Measurements from ENCODE around the gene ADAMTSL1. TPM values are rescaled to one million over a fixed set of nuclear protein-coding genes. Genes with fewer than 3 reads are reported as not detected.

Gene ADAMTSL1
- total RNA-seq, 1 experiment from 2014 or later = not detected

GRCh38 chr9:18479405-18479804 is 5.5 kb downstream of the ADAMTSL1 start:
- intact Hi-C loops (cut with micrococcal nuclease; ENCODE audit: unreplicated experiment) = no loop called here
- DNase-seq (ENCODE audit: low read depth, low spot score) (no peak), ATAC-seq (no peak)
- in situ Hi-C loops (cut with HindIII; ENCODE audit: low pct_unique_long_range_greater_than_20kb, low sequenced_read_pairs) = no loop called here
- no peak overlapping the region for H3K4me3 ChIP-seq (ENCODE audit: low read depth in 2 of 2, low read length in 2 of 2)
- H3K9me3 ChIP-seq (ENCODE audit: control insufficient read depth, insufficient read depth, low read depth, low read length) = no peaks in the 10 kb centered on the region
- H3K36me3 ChIP-seq (ENCODE audit: control insufficient read depth, insufficient read depth, low read length) = no peaks in the 10 kb centered on the region
- no peaks in the 10 kb centered on the region for H3K4me1 ChIP-seq (ENCODE audit: control insufficient read depth, insufficient read depth, low read length)
- no peaks in the 10 kb centered on the region for H3K27me3 ChIP-seq (ENCODE audit: control insufficient read depth, insufficient read depth, low read length)
- BruUV-seq (replicated peaks) = no TSS peak
- TF ChIP-seq SIN3A (IDR thresholded peaks at IDR 0.05; ENCODE audit: borderline replicate concordance, insufficient read depth, low read depth, low read length) (no peak), POLR2AphosphoS5 (IDR thresholded peaks at IDR 0.05; ENCODE audit: low read depth, low read length) (no peak), REST (IDR thresholded peaks at IDR 0.05; ENCODE audit: insufficient read depth in 1 of 2, low read depth in 2 of 2, low read length in 1 of 2) (no peak), TCF7L2 (IDR thresholded peaks at IDR 0.05; ENCODE audit: low read depth, low read length) (no peak)
- TF ChIP-seq, protein P1, sequence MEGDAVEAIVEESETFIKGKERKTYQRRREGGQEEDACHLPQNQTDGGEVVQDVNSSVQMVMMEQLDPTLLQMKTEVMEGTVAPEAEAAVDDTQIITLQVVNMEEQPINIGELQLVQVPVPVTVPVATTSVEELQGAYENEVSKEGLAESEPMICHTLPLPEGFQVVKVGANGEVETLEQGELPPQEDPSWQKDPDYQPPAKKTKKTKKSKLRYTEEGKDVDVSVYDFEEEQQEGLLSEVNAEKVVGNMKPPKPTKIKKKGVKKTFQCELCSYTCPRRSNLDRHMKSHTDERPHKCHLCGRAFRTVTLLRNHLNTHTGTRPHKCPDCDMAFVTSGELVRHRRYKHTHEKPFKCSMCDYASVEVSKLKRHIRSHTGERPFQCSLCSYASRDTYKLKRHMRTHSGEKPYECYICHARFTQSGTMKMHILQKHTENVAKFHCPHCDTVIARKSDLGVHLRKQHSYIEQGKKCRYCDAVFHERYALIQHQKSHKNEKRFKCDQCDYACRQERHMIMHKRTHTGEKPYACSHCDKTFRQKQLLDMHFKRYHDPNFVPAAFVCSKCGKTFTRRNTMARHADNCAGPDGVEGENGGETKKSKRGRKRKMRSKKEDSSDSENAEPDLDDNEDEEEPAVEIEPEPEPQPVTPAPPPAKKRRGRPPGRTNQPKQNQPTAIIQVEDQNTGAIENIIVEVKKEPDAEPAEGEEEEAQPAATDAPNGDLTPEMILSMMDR (IDR thresholded peaks at IDR 0.05) = no peak
- ChIA-PET CTCF (no interaction called here), POLR2A (no interaction called here)
- H3K27ac ChIP-seq (ENCODE audit: low read length) = no peak overlapping the region

DNA sequence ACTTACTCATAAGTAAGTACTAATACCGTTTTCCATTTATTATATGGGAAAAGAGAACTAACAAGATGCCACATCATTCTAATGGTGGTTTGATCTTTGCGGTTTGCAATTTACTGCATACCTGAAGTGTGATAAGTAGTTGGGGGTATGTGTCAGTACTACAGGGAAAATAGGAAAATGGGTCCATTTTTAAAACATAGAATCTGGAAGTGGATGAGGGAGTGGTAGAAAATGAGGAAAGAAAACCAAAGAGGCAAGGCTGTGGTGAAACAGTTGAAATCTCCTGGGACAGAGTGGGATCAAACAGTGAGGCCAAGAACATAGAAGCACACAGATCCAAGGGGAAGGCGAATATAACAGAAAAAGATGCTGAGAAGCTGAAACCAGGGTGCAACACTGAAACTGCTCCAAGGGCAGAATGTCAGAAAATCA is 6.7 kb downstream of the ADAMTSL1 start:
- ChIA-PET POLR2A (no interaction called here), CTCF (no interaction called here)
- H3K36me3 ChIP-seq (ENCODE audit: control insufficient read depth, insufficient read depth, low read length) = no peaks in the 10 kb centered on the region
- in situ Hi-C loops (cut with HindIII; ENCODE audit: low pct_unique_long_range_greater_than_20kb, low sequenced_read_pairs) = no loop called here
- ATAC-seq (no peak), DNase-seq (ENCODE audit: low read depth, low spot score) (no peak)
- intact Hi-C loops (cut with micrococcal nuclease; ENCODE audit: unreplicated experiment) = no loop called here
- TF ChIP-seq TCF7L2 (IDR thresholded peaks at IDR 0.05; ENCODE audit: low read depth, low read length) (no peak), SIN3A (IDR thresholded peaks at IDR 0.05; ENCODE audit: borderline replicate concordance, insufficient read depth, low read depth, low read length) (no peak), POLR2AphosphoS5 (IDR thresholded peaks at IDR 0.05; ENCODE audit: low read depth, low read length) (no peak), REST (IDR thresholded peaks at IDR 0.05; ENCODE audit: insufficient read depth in 1 of 2, low read depth in 2 of 2, low read length in 1 of 2) (no peak)
- TF ChIP-seq, protein P1 (IDR thresholded peaks at IDR 0.05) = no peak
- H3K9me3 ChIP-seq (ENCODE audit: control insufficient read depth, insufficient read depth, low read depth, low read length) = no peaks in the 10 kb centered on the region
- no peaks in the 10 kb centered on the region for H3K27me3 ChIP-seq (ENCODE audit: control insufficient read depth, insufficient read depth, low read length)
- BruUV-seq (replicated peaks) = no TSS peak
- H3K4me1 ChIP-seq (ENCODE audit: control insufficient read depth, insufficient read depth, low read length) = no peaks in the 10 kb centered on the region
- no peak overlapping the region for H3K4me3 ChIP-seq (ENCODE audit: low read depth in 2 of 2, low read length in 2 of 2)
- no peak overlapping the region for H3K27ac ChIP-seq (ENCODE audit: low read length)

Data from Panc1 (cell line).